ENCODE measurements around the gene APOBEC3A.
"Not testable (repeated sequence)": the region's sequence is repeated elsewhere in the genome, so short reads cannot be mapped to it uniquely, and the experiment has no call there.

APOBEC3A gene

DNA sequence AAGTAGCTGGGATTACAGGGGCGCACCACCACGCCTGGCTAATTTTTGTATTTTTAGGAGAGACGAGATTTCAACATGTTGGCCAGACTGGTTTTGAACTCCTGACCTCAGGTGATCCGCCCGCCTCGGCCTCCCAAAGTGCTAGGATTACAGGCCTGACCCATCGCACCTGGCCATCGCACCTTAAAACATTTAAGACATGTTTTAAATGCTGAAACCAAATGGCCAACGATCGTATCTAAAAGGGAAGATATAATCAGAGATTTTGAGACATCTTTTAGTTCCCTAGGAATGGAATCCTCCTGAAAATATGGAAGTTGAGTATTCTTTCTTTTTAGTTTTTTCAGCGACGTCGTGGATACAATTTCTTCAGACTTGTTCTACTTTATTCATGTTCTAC is 21.8 kb upstream of the APOBEC3A start:
- Mint-ChIP-seq H3K4me3 (no peak overlapping the region), H3K9me3 (no peaks in the 10 kb centered on the region), H3K27ac (no peak overlapping the region), H3K36me3 (ENCODE audit: insufficient read depth) (no peaks in the 10 kb centered on the region), H3K27me3 (peaks cover 42 to 66% of the 10 kb centered on the region in 2 donors), H3K4me1 (ENCODE audit: low read depth in 2 of 2) (no peaks in the 10 kb centered on the region)
- DNase-seq (no peak), ATAC-seq (replicated peaks) (no peak)

DNA sequence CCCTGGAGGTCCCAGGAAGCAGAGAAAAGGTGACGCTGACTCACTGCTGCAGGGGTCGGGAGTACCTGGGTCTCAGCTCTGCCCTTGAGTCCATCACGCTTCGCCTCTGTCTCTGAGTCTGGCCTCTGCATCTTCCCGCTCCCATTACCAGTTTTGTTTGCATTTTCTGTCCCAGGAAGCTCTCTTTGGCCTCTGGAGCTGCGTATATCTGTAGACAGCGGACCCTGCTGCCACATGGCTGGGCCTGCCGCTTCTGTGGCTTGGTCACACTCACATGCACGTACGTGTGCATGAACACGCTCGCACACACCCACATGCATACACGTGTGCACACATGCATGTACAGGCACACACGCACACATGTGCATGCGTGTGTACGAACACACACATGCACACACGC is 20.8 kb upstream of the APOBEC3A start:
- Mint-ChIP-seq H3K9me3 (no peaks in the 10 kb centered on the region), H3K4me1 (ENCODE audit: low read depth in 2 of 2) (peaks cover 4 to 6% of the 10 kb centered on the region in 2 donors), H3K27ac (no peak overlapping the region), H3K27me3 (peaks cover 47 to 70% of the 10 kb centered on the region in 2 donors), H3K4me3 (no peak overlapping the region), H3K36me3 (ENCODE audit: insufficient read depth) (no peaks in the 10 kb centered on the region)
- ATAC-seq (replicated peaks) (no peak), DNase-seq (no peak)

DNA sequence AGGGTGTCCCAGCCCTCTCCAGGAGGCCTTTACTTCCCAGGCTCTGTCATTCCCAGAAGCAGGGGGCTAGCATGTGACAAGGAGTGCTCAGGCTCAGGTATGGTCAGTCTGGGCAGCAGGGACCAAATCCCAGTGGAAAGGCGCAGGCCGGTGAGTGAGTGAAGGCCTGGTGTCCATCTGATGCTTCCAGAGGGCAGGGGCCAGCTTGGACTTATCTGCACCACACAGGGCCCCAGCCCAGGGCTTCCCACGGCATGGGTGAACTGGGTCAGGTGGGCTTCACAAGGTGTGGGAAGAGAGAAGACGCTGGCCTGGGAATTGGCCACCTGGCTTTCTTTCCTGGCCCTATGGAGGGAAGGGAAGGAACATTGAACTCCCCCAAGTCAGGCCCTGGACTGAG is 20.4 kb upstream of the APOBEC3A start:
- H3K27me3 Mint-ChIP-seq: peaks cover 50 to 74% of the 10 kb centered on the region in 2 donors
- no peaks in the 10 kb centered on the region for H3K36me3 Mint-ChIP-seq (ENCODE audit: insufficient read depth)
- no peak overlapping the region for H3K4me3 Mint-ChIP-seq
- H3K4me1 Mint-ChIP-seq (ENCODE audit: low read depth in 2 of 2): peaks cover 9 to 11% of the 10 kb centered on the region in 2 donors
- H3K27ac Mint-ChIP-seq: no peak overlapping the region
- no peak for DNase-seq
- ATAC-seq (replicated peaks): no peak
- no peaks in the 10 kb centered on the region for H3K9me3 Mint-ChIP-seq

DNA sequence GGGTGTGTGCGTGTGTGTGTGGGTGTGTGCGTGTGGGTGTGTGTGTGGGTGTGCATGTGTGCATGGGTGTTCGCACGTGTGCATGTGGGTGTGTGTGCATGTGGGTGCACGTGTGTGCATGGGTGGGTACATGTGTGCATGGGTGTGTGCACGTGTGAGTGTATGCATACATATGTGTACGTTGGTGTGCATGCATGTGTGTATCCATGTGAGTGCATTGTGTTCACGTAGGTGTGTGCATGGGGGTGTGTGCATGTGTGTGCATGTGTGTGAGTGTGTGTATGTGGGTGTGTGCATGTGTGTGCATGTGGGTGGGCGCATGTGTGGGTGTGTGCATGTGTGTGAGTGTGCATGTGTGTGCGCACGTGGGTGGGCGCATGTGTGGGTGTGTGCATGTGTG is 19.9 kb upstream of the APOBEC3A start:
- DNase-seq (no peak), ATAC-seq (replicated peaks) (no peak)
- H3K9me3 Mint-ChIP-seq: no peaks in the 10 kb centered on the region
- H3K27me3 Mint-ChIP-seq: peaks cover 54 to 79% of the 10 kb centered on the region in 2 donors
- H3K4me3 Mint-ChIP-seq: no peak overlapping the region
- H3K36me3 Mint-ChIP-seq (ENCODE audit: insufficient read depth): no peaks in the 10 kb centered on the region
- peaks cover 12% of the 10 kb centered on the region in 2 donors for H3K4me1 Mint-ChIP-seq (ENCODE audit: low read depth in 2 of 2)
- no peak overlapping the region for H3K27ac Mint-ChIP-seq

DNA sequence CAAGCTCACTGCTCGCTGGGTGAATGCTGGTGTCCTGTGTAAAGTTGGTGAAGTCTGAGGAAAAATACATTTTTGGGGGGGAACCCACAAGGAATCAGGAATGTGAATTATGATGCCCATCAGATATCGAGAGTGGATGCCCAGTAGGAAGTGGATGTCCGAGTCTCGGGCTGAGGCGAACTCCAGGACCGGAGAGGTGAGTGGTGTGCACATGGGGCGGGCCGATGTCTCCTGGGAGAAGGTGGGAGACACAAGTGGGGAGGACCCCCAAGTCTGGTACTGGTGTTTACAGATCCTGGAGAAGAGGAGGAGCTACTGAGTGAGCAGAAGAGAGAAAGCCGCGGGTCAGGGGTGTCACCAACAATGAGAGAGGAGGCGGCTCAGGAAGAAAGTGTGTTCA is 19.2 kb upstream of the APOBEC3A start:
- no peaks in the 10 kb centered on the region for H3K36me3 Mint-ChIP-seq (ENCODE audit: insufficient read depth)
- no peak overlapping the region for H3K27ac Mint-ChIP-seq
- H3K4me3 Mint-ChIP-seq: no peak overlapping the region
- H3K4me1 Mint-ChIP-seq (ENCODE audit: low read depth in 2 of 2): peaks cover 12 to 15% of the 10 kb centered on the region in 2 donors
- no peak for ATAC-seq (replicated peaks)
- H3K27me3 Mint-ChIP-seq: peaks cover 59 to 86% of the 10 kb centered on the region in 2 donors
- no peak for DNase-seq
- no peaks in the 10 kb centered on the region for H3K9me3 Mint-ChIP-seq

DNA sequence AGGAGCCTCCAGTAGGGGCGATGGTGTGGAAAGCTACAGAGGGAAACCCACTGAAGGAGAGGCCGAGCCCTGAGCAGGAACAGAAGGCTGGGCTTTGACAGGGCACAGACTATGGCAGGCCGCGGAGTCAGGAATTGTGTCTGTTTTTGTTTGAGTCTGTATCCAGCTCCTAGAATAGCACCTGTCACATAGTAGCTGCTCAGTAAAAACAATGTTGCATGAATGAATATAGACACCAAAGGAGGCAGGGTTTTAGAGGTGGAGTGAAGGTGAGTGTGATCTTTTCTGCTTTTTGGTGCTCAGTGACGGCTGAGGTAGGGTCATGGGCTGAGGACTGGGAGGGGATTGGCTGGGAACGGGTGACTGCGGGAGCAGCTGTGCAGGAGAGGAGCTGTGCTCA is 18.5 kb upstream of the APOBEC3A start:
- Mint-ChIP-seq H3K4me1 (ENCODE audit: low read depth in 2 of 2) (peaks cover 12 to 18% of the 10 kb centered on the region in 2 donors), H3K27me3 (peaks cover 59 to 89% of the 10 kb centered on the region in 2 donors), H3K4me3 (no peak overlapping the region), H3K36me3 (ENCODE audit: insufficient read depth) (no peaks in the 10 kb centered on the region), H3K9me3 (no peaks in the 10 kb centered on the region), H3K27ac (no peak overlapping the region)
- ATAC-seq (replicated peaks) (no peak), DNase-seq (no peak)

DNA sequence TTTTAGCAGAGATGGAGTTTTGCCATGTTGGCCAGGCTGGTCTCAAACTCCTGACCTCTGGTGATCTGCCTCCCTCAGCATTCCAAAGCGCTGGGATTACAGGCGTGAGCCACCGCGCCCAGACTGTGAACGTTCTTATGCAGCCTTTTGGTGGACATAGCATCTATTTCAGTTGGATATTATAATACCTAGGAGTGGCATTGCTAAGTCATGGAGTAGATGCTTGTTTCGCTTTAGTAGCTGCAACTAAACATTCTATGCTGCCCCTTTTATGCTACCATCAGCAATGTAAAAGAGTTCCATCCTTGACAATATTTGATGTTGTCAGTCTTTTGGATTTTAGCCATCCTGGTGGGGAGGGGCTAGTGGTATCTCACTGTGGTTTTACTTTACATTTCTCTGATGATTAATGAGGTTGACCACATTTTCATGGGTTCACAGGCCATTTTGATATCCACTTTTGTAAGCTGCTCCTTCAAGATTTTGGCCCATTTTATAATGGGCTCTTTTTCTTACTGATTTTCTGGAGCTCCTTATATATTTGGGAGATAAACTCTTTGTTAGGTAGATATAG is 16.5 kb upstream of the APOBEC3A start:
- peak overlapping the region; percentile 70 to 77 for H3K4me3 Mint-ChIP-seq
- no peak for ATAC-seq (replicated peaks)
- no peak for DNase-seq
- H3K9me3 Mint-ChIP-seq: no peaks in the 10 kb centered on the region
- H3K27ac Mint-ChIP-seq: no peak overlapping the region
- no peaks in the 10 kb centered on the region for H3K36me3 Mint-ChIP-seq (ENCODE audit: insufficient read depth)
- H3K4me1 Mint-ChIP-seq (ENCODE audit: low read depth in 2 of 2): peaks cover 12 to 18% of the 10 kb centered on the region in 2 donors
- peaks cover 60 to 88% of the 10 kb centered on the region in 2 donors for H3K27me3 Mint-ChIP-seq

DNA sequence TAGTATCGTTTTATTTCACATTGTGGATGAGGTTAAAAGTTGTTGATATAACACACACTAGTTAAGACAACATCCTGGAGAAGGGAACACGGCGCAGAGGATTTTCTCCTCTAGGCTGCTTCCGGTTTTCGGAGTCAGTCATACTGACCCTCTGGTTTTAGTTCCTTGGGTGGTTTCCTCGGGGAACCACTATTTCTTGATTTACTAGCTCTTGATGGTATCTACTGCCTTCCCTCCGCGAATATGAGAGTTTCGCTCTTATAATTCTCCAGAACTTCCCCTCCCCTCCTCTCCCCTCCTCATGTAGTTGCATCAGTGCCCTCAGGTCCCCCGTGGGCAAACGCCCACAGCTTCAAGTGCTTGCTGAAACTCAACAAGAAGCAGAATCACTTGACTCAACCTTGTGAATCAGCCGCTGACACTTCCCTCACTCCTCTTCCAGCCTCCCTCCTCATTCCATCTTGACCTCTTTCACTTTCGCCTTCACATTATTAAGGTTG is 15.9 kb upstream of the APOBEC3A start:
- peak overlapping the region; percentile 7 to 52 for H3K27ac Mint-ChIP-seq
- H3K36me3 Mint-ChIP-seq (ENCODE audit: insufficient read depth): no peaks in the 10 kb centered on the region
- DNase-seq (no peak), ATAC-seq (replicated peaks) (peak; percentile 66)
- H3K4me1 Mint-ChIP-seq (ENCODE audit: low read depth in 2 of 2): peaks cover 12 to 18% of the 10 kb centered on the region in 2 donors
- peak overlapping the region; percentile 70 to 77 for H3K4me3 Mint-ChIP-seq
- peaks cover 66 to 85% of the 10 kb centered on the region in 2 donors for H3K27me3 Mint-ChIP-seq
- no peaks in the 10 kb centered on the region for H3K9me3 Mint-ChIP-seq

DNA sequence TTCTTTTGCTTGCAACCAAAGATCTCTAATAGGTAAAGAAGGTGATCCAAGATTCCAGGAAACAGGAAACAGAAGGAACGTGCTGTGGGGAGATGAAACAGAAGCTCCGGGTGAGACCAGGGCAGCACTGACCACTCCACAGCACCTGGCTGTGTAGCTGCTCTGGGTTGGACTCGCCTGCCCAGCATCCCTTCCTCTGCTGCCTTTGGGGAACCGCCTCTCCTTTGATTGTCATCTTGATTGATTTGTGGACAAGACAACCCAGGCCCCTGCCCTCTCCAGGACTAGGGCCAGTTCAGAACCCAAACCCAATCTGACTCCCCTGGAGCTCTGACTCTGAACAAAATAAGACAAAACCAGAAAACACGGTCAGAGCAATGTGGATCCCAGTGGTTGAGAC is 14.7 kb upstream of the APOBEC3A start:
- no peak for ATAC-seq (replicated peaks)
- DNase-seq: no peak
- no peak overlapping the region for H3K27ac Mint-ChIP-seq
- peak overlapping the region; percentile 70 to 77 for H3K4me3 Mint-ChIP-seq
- peaks cover 70 to 86% of the 10 kb centered on the region in 2 donors for H3K27me3 Mint-ChIP-seq
- peaks cover 12 to 18% of the 10 kb centered on the region in 2 donors for H3K4me1 Mint-ChIP-seq (ENCODE audit: low read depth in 2 of 2)
- H3K36me3 Mint-ChIP-seq (ENCODE audit: insufficient read depth): no peaks in the 10 kb centered on the region
- no peaks in the 10 kb centered on the region for H3K9me3 Mint-ChIP-seq

DNA sequence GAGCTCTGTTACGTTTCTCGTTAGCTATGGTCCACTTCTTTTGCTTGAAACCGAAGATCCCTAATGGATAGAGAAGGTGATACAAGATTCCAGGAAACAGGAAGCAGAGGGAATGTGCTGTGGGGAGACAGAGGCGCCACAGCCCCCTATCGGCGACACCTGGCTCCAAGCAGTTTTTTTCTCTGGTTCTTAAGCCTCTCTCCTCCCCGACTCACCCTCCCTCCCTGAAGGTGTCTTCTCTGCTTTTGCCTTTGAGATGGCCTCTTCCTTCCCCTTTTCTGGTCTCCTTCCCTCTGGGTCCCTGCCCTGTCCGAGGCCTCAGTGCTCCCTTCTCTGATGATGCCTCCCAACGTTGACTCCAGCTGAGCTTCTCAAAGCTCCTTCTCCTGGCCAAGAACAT is 14.2 kb upstream of the APOBEC3A start:
- H3K4me3 Mint-ChIP-seq: no peak overlapping the region
- no peaks in the 10 kb centered on the region for H3K36me3 Mint-ChIP-seq (ENCODE audit: insufficient read depth)
- DNase-seq (no peak), ATAC-seq (replicated peaks) (no peak)
- H3K9me3 Mint-ChIP-seq: no peaks in the 10 kb centered on the region
- H3K27ac Mint-ChIP-seq: peak overlapping the region in 1 of 2 donors; percentile 2
- peaks cover 12 to 18% of the 10 kb centered on the region in 2 donors for H3K4me1 Mint-ChIP-seq (ENCODE audit: low read depth in 2 of 2)
- H3K27me3 Mint-ChIP-seq: peaks cover 70 to 86% of the 10 kb centered on the region in 2 donors

DNA sequence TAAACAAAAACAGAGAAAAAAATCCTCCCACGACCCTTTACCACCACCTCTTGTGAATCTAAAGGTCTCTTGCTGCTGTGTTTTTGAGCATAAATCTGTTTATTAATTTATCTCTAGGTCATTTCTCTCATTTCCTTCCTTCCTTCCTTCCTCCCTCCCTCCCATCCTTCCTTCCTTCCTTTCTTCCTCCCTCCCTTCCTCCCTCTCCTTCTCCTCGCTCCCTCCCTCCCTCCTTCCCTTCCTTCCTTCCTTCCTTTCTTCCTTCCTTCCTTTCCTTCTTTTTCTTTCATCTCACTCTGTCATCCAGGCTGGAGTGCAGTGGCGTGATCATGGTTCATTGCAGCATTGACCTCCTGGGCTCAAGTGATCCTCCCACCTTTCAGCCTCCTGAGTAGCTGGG is 13.5 kb upstream of the APOBEC3A start:
- DNase-seq: no peak
- no peak overlapping the region for H3K27ac Mint-ChIP-seq
- ATAC-seq (replicated peaks): no peak
- peaks cover 65 to 85% of the 10 kb centered on the region in 2 donors for H3K27me3 Mint-ChIP-seq
- H3K36me3 Mint-ChIP-seq (ENCODE audit: insufficient read depth): no peaks in the 10 kb centered on the region
- H3K4me3 Mint-ChIP-seq: no peak overlapping the region
- peaks cover 12 to 18% of the 10 kb centered on the region in 2 donors for H3K4me1 Mint-ChIP-seq (ENCODE audit: low read depth in 2 of 2)
- no peaks in the 10 kb centered on the region for H3K9me3 Mint-ChIP-seq

DNA sequence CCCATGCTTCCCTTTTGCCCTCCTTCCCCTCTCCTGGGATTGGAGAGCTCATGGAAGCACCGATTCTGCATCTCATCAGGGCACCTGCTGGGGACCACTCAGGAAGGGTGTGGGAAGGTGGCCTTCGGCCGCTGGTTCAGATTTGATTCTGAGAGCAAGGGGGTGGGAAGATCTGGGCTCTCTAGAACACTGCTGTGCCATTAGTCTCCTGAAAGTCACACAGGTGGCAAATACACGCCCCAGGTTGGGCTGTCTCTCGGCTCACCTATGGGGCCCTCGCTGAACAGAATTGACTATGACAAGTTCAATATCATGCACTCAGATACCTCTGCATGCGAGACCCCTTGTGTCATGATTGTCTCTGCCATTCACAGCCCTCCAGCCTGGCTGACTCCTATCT is 12.8 kb upstream of the APOBEC3A start:
- no peak overlapping the region for H3K4me3 Mint-ChIP-seq
- H3K9me3 Mint-ChIP-seq: no peaks in the 10 kb centered on the region
- no peak overlapping the region for H3K27ac Mint-ChIP-seq
- ATAC-seq (replicated peaks) (no peak), DNase-seq (no peak)
- no peaks in the 10 kb centered on the region for H3K36me3 Mint-ChIP-seq (ENCODE audit: insufficient read depth)
- H3K4me1 Mint-ChIP-seq (ENCODE audit: low read depth in 2 of 2): peaks cover 12 to 18% of the 10 kb centered on the region in 2 donors
- peaks cover 57 to 78% of the 10 kb centered on the region in 2 donors for H3K27me3 Mint-ChIP-seq

DNA sequence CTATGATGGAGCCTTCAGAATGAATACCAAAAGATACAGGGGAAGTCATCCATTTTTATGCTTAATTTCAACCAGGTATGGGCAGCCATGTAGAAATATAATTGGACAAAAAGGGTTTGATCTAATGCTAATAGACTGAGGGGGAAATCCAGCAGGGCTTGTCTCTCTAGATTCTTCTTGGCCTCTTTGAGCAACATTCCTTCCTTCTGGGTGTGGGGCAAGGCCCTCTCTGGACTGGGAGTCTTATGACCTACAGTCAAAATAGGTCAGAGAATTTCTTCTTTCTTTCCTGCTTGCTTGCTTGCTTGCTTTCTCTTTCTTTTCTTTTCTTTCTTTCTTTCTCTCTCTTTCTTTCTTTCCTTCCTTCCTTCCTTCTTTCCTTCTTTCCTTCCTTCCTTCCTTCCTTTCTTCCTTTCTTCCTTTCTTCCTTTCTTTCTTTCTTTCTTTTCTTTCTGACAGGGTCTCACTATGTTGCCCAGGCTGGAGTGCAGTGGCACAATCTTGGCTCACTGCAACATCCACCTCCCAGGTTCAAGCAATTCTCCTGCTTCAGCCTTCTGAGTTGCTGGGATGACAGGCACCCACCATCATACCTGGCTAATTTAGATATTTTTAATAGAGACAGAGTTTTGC is 11.6 kb upstream of the APOBEC3A start:
- Mint-ChIP-seq H3K27me3 (peaks cover 51 to 84% of the 10 kb centered on the region in 2 donors), H3K4me1 (ENCODE audit: low read depth in 2 of 2) (peaks cover 12 to 18% of the 10 kb centered on the region in 2 donors)
- not testable (repeated sequence) for H3K4me3 Mint-ChIP-seq; H3K36me3 Mint-ChIP-seq (ENCODE audit: insufficient read depth); H3K27ac Mint-ChIP-seq; ATAC-seq (replicated peaks); DNase-seq; H3K9me3 Mint-ChIP-seq

DNA sequence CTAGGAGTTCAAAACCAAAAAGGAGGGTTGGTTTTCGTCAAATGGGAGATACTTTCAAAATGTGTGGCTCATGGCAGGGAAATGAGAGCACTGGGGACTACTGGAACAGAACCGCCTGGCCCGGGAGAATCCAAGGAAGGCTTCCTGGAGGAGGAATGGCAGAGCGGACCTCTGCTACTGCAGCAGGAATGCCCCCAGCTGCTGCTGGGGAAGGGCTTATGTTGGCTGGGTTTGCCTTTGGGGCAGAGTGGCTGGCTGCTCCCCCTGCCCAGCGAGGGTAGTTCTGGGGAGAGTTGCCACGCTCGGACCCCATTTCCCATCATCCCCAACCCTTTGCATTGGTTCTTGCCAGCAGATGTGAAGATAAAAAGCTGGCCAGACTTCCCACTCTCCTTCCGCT is 10.6 kb upstream of the APOBEC3A start:
- DNase-seq: no peak
- peaks cover 4 to 11% of the 10 kb centered on the region in 2 donors for H3K4me1 Mint-ChIP-seq (ENCODE audit: low read depth in 2 of 2)
- H3K27me3 Mint-ChIP-seq: peaks cover 44 to 83% of the 10 kb centered on the region in 2 donors
- H3K27ac Mint-ChIP-seq: no peak overlapping the region
- no peak overlapping the region for H3K4me3 Mint-ChIP-seq
- no peak for ATAC-seq (replicated peaks)
- H3K9me3 Mint-ChIP-seq: no peaks in the 10 kb centered on the region
- H3K36me3 Mint-ChIP-seq (ENCODE audit: insufficient read depth): no peaks in the 10 kb centered on the region
